ENCODE measurements around the gene SH3RF3. TPM values are rescaled to one million over a fixed set of nuclear protein-coding genes. Genes with fewer than 3 reads are reported as not detected.

SH3RF3 gene
- total RNA-seq, 4 donors from 2014 or later: 2.4 to 5.5 (median 2.9) TPM

DNA sequence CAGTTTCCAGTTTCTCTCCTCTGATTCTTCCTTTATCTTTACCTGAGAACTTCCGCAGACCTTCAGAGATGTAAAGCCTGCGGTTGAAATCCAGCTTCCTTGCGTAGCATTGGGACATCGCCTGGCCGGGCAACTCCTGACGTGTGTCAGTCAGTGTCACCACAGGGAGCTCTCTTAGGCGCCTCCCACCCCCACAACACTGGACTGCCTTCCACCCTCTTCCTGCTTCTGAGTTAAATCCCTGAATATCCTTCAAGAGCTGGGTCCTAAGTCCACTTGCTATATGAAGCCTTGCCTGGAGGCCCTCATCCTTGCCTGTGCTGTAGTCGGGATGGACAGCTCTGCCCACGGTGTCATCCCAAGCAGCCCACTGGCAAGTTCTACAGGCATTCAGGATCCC, 305.3 kb downstream of the SH3RF3 start:
- 86 to 95% methylated on average over 7 to 9 of the region's 9 CpGs for WGBS, 2 donors

DNA sequence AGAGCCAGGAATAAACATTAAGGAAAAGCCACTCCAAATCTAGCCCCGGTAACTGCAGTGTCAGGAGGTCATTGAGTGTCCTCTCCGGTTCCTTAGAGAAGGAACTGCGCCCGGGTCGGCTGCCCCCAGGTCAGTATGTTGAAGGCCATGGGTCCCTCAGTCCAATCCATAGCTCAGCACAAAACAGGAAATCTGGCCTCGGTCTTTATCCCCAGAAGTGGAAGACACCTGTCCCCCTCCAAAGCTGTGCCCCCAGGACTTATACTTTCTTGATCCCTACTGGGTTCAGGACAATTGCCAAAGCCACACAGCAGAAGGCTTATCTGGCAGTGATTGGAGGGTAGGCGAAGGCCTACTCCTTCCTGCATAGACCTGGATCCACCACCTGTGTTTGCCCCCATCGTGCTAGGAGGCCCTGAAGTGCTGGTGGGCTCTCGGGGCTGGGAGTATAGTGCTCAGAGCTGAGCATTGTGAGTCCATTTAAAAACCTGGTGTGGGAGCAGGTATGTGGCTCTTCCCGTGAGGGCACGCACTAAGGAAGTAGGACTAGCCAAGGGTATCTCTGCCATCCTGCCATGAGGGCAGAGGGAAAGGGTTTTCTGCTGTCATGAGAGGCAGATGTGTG, 306.2 kb downstream of the SH3RF3 start:
- Histone ChIP-seq H3K36me3 (no peaks in the 10 kb centered on the region), H3K27ac (peak overlapping the region in 3 of 4 donors; percentile 50 to 88 (median 79)), H3K4me1 (peaks cover 6 to 45% (median 9%) of the 10 kb centered on the region in 3 donors), H3K27me3 (no peaks in the 10 kb centered on the region), H3K4me3 (no peak overlapping the region), H3K9me3 (no peaks in the 10 kb centered on the region)
- WGBS, 2 donors: 54 to 85% methylated on average over 5 to 10 of the region's 11 CpGs
- intact Hi-C loops (cut with DNase I): no loop called here
- TF ChIP-seq, protein P1, sequence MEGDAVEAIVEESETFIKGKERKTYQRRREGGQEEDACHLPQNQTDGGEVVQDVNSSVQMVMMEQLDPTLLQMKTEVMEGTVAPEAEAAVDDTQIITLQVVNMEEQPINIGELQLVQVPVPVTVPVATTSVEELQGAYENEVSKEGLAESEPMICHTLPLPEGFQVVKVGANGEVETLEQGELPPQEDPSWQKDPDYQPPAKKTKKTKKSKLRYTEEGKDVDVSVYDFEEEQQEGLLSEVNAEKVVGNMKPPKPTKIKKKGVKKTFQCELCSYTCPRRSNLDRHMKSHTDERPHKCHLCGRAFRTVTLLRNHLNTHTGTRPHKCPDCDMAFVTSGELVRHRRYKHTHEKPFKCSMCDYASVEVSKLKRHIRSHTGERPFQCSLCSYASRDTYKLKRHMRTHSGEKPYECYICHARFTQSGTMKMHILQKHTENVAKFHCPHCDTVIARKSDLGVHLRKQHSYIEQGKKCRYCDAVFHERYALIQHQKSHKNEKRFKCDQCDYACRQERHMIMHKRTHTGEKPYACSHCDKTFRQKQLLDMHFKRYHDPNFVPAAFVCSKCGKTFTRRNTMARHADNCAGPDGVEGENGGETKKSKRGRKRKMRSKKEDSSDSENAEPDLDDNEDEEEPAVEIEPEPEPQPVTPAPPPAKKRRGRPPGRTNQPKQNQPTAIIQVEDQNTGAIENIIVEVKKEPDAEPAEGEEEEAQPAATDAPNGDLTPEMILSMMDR (IDR thresholded peaks at IDR 0.05): no peak
- no peak for TF ChIP-seq POLR2A (IDR thresholded peaks at IDR 0.05)
- no peak for DNase-seq

More for the DNA sequence above, 305.3 kb downstream of the SH3RF3 start:
- no peaks in the 10 kb centered on the region for H3K27me3 ChIP-seq
- no peak for TF ChIP-seq POLR2A (IDR thresholded peaks at IDR 0.05)
- TF ChIP-seq, protein P1 (IDR thresholded peaks at IDR 0.05): no peak
- no peak overlapping the region for H3K27ac ChIP-seq
- intact Hi-C loops (cut with DNase I): no loop called here
- no peaks in the 10 kb centered on the region for H3K36me3 ChIP-seq
- H3K4me1 ChIP-seq: peaks cover 6 to 52% (median 9%) of the 10 kb centered on the region in 3 donors
- no peak for DNase-seq
- no peaks in the 10 kb centered on the region for H3K9me3 ChIP-seq
- H3K4me3 ChIP-seq: no peak overlapping the region

DNA sequence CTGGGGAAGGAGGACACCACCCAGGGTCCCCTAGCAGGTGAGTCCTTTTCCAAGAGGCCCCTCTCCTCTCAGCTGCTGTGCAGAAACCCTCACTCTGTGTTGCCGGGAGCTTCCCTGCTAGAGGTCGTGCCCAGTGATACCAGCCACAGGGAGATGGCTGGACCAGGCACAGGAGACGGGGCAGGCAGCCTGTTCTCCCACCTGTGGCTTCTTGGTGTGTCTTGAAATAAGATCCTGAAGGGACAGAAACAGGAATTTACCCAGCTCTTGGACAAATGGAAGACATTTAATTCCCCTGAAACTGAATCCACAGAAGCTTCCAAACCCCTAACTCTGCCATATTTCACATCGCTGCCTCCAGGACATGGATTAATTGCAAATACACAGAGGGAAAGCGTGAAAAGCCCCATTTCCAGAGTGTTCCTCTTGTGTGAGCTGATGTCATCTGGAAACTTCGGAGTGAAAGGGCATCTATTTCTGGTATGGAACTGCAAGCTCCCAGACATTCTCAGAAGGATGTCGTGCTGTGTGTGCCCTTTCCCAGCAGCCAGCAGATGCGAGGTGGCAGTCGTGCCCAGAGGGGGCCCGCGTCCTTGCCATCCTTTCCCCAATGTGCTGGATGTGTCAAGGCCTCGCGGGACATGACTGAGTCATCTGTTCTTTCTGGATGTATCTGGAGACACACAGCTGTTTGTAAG, 307.0 kb downstream of the SH3RF3 start:
- H3K27ac ChIP-seq: peak overlapping the region; percentile 35 to 88 (median 64)
- H3K27me3 ChIP-seq: no peaks in the 10 kb centered on the region
- H3K9me3 ChIP-seq: peaks cover 0 to 6% (median 0%) of the 10 kb centered on the region in 3 donors
- DNase-seq: no peak
- TF ChIP-seq POLR2A (IDR thresholded peaks at IDR 0.05): no peak
- TF ChIP-seq, protein P1 (IDR thresholded peaks at IDR 0.05): no peak
- intact Hi-C loops (cut with DNase I): no loop called here
- H3K4me1 ChIP-seq: peaks cover 6 to 45% (median 9%) of the 10 kb centered on the region in 3 donors
- H3K36me3 ChIP-seq: no peaks in the 10 kb centered on the region
- 50 to 66% methylated on average over 8 to 12 of the region's 13 CpGs for WGBS, 2 donors
- H3K4me3 ChIP-seq: no peak overlapping the region

DNA sequence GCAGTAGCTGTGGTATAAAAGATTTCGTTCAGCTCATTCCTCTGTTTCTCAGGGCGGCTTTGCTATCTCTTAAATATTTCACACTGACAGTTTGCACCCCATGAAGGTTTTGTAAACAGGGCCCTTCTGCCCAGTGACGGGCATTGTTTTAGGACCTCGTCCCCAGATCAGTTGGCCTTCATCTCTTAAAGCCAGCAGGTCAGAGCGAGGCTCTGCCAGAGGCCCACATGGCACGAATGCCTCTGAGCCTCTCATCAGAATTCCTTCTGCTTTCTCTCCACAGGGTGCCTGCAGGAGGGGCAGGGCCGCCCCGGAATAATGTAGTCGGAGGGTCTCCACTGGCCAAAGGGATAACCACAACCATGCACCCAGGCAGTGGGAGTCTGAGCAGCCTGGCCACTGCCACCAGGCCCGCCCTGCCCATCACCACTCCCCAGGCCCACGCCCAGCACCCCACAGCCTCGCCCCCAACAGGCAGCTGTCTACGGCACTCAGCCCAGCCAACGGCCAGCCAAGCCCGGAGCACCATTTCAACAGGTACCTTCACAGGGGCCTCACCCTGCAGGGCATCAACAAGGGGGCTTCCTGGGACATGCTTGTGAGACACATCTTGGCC, 307.7 kb downstream of the SH3RF3 start:
- Histone ChIP-seq H3K27me3 (no peaks in the 10 kb centered on the region), H3K4me1 (peaks cover 6 to 45% (median 9%) of the 10 kb centered on the region in 3 donors), H3K27ac (peak overlapping the region; percentile 35 to 88 (median 64)), H3K4me3 (no peak overlapping the region), H3K9me3 (peaks cover 0 to 10% (median 0%) of the 10 kb centered on the region in 3 donors), H3K36me3 (no peaks in the 10 kb centered on the region)
- TF ChIP-seq, protein P1 (IDR thresholded peaks at IDR 0.05): no peak
- no peak for TF ChIP-seq POLR2A (IDR thresholded peaks at IDR 0.05)
- intact Hi-C loops (cut with DNase I): no loop called here
- no peak for DNase-seq
- WGBS, 2 donors: 58 to 79% methylated on average over 5 to 8 of the region's 15 CpGs
